GM12878 (cell line): ENCODE results near the gene DTX4.

Experiments used
- ATF7 ChIP-seq: fragments of 450-650 bp; IDR thresholded peaks from 2 replicates; pipeline ENCODE4 v1.6.1; 2016; ENCODE audit warnings: low read depth, mild to moderate bottlenecking
- CHD4 ChIP-seq: fragments of 200-600 bp; sonication (generic); IDR thresholded peaks from 2 replicates; pipeline ENCODE4 v1.6.1; 2016; ENCODE audit warnings: mild to moderate bottlenecking
- EED ChIP-seq: sonication (generic); IDR thresholded peaks from 2 replicates; pipeline ENCODE4 v1.6.1; 2016; ENCODE audit warnings: antibody characterized with exemption, low read depth
- EGR1 ChIP-seq, 2 experiments: IDR thresholded peaks; 1 replicate in 1 of 2; 2 replicates in 1 of 2; pipeline ENCODE4 v1.6.1; 2011 to 2012; ENCODE audit warnings: low read depth in 2 of 2, low read length in 2 of 2, borderline replicate concordance in 1 of 2, mild to moderate bottlenecking in 1 of 2, moderate library complexity in 1 of 2
- EZH2 ChIP-seq: IDR thresholded peaks from 2 replicates; pipeline ENCODE4 v1.6.1; 2012; ENCODE audit warnings: low read depth, mild to moderate bottlenecking, control low read depth, inconsistent platforms, low read length, borderline replicate concordance; ENCODE audit not compliant: control insufficient read depth
- FOXK2 ChIP-seq: fragments of 450-650 bp; IDR thresholded peaks from 2 replicates; pipeline ENCODE4 v1.6.1; 2017; ENCODE audit warnings: mild to moderate bottlenecking, moderate library complexity
- MAX ChIP-seq: IDR thresholded peaks from 2 replicates; pipeline ENCODE4 v1.6.1; 2012; ENCODE audit warnings: low read depth, low read length, improper control_type of control experiment
- POLR2AphosphoS2 ChIP-seq: IDR thresholded peaks from 2 replicates; pipeline ENCODE4 v1.6.1; 2011; ENCODE audit warnings: low read depth, mild to moderate bottlenecking, low read length, improper control_type of control experiment, moderate library complexity
- POLR2AphosphoS5 ChIP-seq: IDR thresholded peaks from 2 replicates; pipeline ENCODE4 v1.6.1; 2011; ENCODE audit warnings: mild to moderate bottlenecking, low read length, inconsistent platforms
- RAD21 ChIP-seq: IDR thresholded peaks from 2 replicates; pipeline ENCODE4 v1.6.1; 2011; ENCODE audit warnings: mild to moderate bottlenecking, low read depth, low read length, moderate library complexity; ENCODE audit not compliant: insufficient read depth
- SMC3 ChIP-seq: IDR thresholded peaks from 2 replicates; pipeline ENCODE4 v1.6.1; 2011; ENCODE audit warnings: low read length, improper control_type of control experiment, borderline replicate concordance
- TAF1 ChIP-seq: IDR thresholded peaks from 2 replicates; pipeline ENCODE4 v1.6.1; 2011; ENCODE audit warnings: mild to moderate bottlenecking, low read depth, low read length, borderline replicate concordance
- TCF7 ChIP-seq: IDR thresholded peaks from 2 replicates; pipeline ENCODE4 v1.6.1; 2014; ENCODE audit warnings: antibody characterized with exemption, borderline replicate concordance
- TF ChIP-seq, protein P1 (sequence below), 3 experiments: IDR thresholded peaks in 2 of 3; conservative IDR thresholded peaks in 1 of 3; 2 replicates each; pipeline ENCODE4 v1.5.1; 2011; ENCODE audit warnings: low read depth in 3 of 3, low read length in 3 of 3, mild to moderate bottlenecking in 3 of 3, control low read depth in 2 of 3, moderate library complexity in 2 of 3, inconsistent platforms in 1 of 3, mixed read lengths in 1 of 3; ENCODE audit not compliant: control insufficient read depth in 2 of 3, insufficient read depth in 1 of 3; ENCODE audit errors: extremely low read depth in 1 of 3

- TF ChIP-seq POLR2AphosphoS2 (no peak), EGR1 (IDR thresholded peaks at IDR 0.05; ENCODE audit: borderline replicate concordance in 1 of 2, low read depth in 2 of 2, low read length in 2 of 2) (no peak), FOXK2 (no peak), POLR2AphosphoS5 (no peak), TAF1 (no peak), MAX (no peak), EZH2 (no peak), RAD21 (no peak), SMC3 (no peak), ATF7 (no peak), TCF7 (no peak), CHD4 (no peak), EED (no peak)
- TF ChIP-seq, protein P1, sequence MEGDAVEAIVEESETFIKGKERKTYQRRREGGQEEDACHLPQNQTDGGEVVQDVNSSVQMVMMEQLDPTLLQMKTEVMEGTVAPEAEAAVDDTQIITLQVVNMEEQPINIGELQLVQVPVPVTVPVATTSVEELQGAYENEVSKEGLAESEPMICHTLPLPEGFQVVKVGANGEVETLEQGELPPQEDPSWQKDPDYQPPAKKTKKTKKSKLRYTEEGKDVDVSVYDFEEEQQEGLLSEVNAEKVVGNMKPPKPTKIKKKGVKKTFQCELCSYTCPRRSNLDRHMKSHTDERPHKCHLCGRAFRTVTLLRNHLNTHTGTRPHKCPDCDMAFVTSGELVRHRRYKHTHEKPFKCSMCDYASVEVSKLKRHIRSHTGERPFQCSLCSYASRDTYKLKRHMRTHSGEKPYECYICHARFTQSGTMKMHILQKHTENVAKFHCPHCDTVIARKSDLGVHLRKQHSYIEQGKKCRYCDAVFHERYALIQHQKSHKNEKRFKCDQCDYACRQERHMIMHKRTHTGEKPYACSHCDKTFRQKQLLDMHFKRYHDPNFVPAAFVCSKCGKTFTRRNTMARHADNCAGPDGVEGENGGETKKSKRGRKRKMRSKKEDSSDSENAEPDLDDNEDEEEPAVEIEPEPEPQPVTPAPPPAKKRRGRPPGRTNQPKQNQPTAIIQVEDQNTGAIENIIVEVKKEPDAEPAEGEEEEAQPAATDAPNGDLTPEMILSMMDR (IDR thresholded peaks at IDR 0.05 in 2 of 3, conservative IDR thresholded peaks at IDR 0.05 in 1 of 3; ENCODE audit: control insufficient read depth in 2 of 3, extremely low read depth in 1 of 3, insufficient read depth in 1 of 3, low read depth in 3 of 3, low read length in 3 of 3), result no peak
These were observed 24.8 kb downstream of the DTX4 start for GRCh38 chr11:59196777-59197176.
